Immature natural killer cell (primary cell): ENCODE measurements around the gene GPHN. TPM values are rescaled to one million over a fixed set of nuclear protein-coding genes. Genes with fewer than 3 reads are reported as not detected.
A peak's percentile ranks its signal among the peaks of the same experiment; 100 is the strongest.
"Not testable (repeated sequence)": the region's sequence is repeated elsewhere in the genome, so short reads cannot be mapped to it uniquely, and the experiment has no call there.

Experiments used
- DNase-seq, 3 donors: peaks; one replicate each; pipeline ENCODE4 v3.0.0; 2022; ENCODE audit warnings: mixed read lengths in 1 of 3
- H3K27ac Mint-ChIP-seq, 6 donors: one replicate each; pipeline ENCODE4 v1.8.0; 2020; ENCODE audit warnings: mixed read lengths in 6 of 6, mild to moderate bottlenecking in 5 of 6, inconsistent platforms in 4 of 6, moderate library complexity in 3 of 6
- H3K27me3 Mint-ChIP-seq, 3 donors: one replicate each; pipeline ENCODE4 v1.8.0; 2020 to 2021; ENCODE audit warnings: low read depth in 3 of 3, mild to moderate bottlenecking in 3 of 3, mixed read lengths in 3 of 3, moderate library complexity in 3 of 3, inconsistent platforms in 1 of 3
- H3K36me3 Mint-ChIP-seq, 3 donors: one replicate each; pipeline ENCODE4 v1.8.0; 2020; ENCODE audit warnings: mixed read lengths in 3 of 3, inconsistent platforms in 2 of 3, mild to moderate bottlenecking in 2 of 3
- H3K4me1 Mint-ChIP-seq, 2 donors: one replicate each; pipeline ENCODE4 v1.8.0; 2020; ENCODE audit warnings: inconsistent platforms in 2 of 2, mild to moderate bottlenecking in 2 of 2, mixed read lengths in 2 of 2, moderate library complexity in 1 of 2
- H3K4me3 Mint-ChIP-seq, 5 donors: one replicate each; pipeline ENCODE4 v1.8.0; 2020; ENCODE audit warnings: mild to moderate bottlenecking in 5 of 5, mixed read lengths in 5 of 5, inconsistent platforms in 3 of 5, moderate library complexity in 3 of 5
- H3K9me3 Mint-ChIP-seq, 6 donors: one replicate each; pipeline ENCODE4 v1.8.0; 2020; ENCODE audit warnings: mild to moderate bottlenecking in 6 of 6, mixed read lengths in 6 of 6, inconsistent platforms in 4 of 6, moderate library complexity in 3 of 6
- polyA plus RNA-seq, 3 donors: library from polyadenylated mRNA; unstranded; fragments of 300-500 nt; fragmentation: Illumina TruSeq; gene quantifications; one replicate each; pipeline ENCODE4 v1.2.3, GENCODE V29; 2021

GPHN gene
- polyA plus RNA-seq, 3 donors from 2014 or later = 2.1 to 4.4 TPM; not detected in 1

DNA sequence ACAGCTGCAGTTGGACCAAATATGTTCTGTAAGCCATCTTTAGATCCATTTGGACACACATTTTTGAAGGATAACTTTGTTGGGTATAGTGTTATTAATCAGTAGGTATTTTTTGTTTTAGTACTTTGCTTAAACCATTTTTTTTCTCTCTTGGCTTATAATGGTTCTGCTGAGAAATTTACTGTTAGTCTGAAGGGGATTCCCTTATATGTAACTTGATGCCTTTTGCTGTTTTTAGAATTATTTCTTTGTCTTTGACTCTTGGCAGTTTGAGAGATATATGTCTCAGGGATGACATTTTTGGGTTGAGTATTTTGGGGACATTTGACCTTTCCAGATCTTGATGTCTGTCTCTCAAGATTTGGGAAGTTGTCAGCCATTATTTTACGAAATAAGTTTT, 169.8 kb downstream of the GPHN start:
- Mint-ChIP-seq H3K27me3 (peaks cover 0 to 4% (median 2%) of the 10 kb centered on the region in 3 donors), H3K4me3 (no peak overlapping the region), H3K4me1 (peaks cover 6 to 29% of the 10 kb centered on the region in 2 donors), H3K9me3 (peaks cover 38 to 82% (median 67%) of the 10 kb centered on the region in 6 donors), H3K36me3 (peaks cover 3 to 28% (median 24%) of the 10 kb centered on the region in 3 donors), H3K27ac (no peak overlapping the region)
- no peak for DNase-seq

DNA sequence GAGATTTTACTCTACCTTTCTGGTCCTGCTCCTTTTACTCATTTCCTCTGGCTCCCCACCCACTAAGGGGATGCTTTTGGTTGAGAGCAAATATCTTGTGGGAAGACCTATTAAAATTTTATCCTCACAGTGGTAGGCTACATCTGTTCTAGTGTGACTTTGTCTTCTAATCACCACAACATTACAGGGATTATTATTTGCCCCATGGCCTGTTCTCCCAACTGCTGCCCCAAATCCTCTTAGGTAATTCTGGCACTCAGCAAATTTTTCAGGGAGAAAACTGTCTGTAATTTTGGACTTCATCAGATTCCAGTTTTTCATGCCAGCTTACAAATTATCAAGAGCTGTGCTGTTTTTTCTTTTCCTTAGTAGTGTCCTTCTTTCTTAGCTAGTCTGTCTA, 172.3 kb downstream of the GPHN start:
- DNase-seq = no peak
- Mint-ChIP-seq H3K27me3 (peaks cover 1 to 5% (median 2%) of the 10 kb centered on the region in 3 donors), H3K4me1 (peaks cover 6 to 29% of the 10 kb centered on the region in 2 donors), H3K36me3 (peaks cover 3 to 28% (median 24%) of the 10 kb centered on the region in 3 donors), H3K4me3 (no peak overlapping the region), H3K27ac (no peak overlapping the region), H3K9me3 (peaks cover 24 to 65% (median 54%) of the 10 kb centered on the region in 6 donors)

DNA sequence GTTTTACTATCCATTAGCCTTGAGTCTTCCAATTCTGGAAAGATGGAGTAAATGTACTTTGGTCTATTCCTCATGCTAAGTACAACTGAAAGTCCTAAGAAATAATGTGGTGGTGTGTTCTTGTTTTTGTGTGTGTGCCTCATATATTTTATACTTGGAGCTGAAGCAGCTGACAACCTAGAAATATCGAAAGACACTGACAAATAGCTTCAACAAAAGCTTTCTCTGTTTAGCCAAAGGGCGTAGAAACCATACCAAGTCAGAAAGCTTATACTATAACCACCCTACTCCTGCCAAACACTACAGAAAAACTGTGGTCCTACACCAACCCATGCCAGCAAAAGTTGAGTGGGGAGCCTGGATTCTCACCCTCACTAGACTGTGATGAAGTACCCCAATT, 188.4 kb downstream of the GPHN start:
- Mint-ChIP-seq H3K9me3 (peaks cover 0 to 28% (median 6%) of the 10 kb centered on the region in 6 donors), H3K4me3 (no peak overlapping the region), H3K4me1 (no peaks in the 10 kb centered on the region), H3K27me3 (no peaks in the 10 kb centered on the region), H3K27ac (no peak overlapping the region), H3K36me3 (peaks cover 0 to 7% (median 5%) of the 10 kb centered on the region in 3 donors)
- no peak for DNase-seq

DNA sequence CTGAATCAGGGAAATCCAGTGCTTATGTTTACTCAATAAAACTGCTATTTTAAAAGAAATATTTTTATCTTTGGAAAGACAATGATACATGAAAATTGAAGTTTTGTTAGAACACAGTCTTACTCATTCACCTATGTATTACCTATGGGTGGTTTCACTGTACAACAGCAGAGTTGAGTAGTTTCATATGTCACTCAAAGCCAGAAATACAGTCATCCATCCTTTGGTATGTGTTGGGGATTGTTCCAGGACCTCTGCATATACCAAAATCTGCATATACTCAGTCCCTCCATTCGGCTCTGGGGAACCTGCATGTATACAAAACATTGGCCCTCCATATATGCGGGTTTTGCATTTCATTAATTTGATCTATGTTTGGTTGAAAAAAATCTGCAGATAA, 190.6 kb downstream of the GPHN start:
- peaks cover 0 to 2% (median 0%) of the 10 kb centered on the region in 3 donors for H3K27me3 Mint-ChIP-seq
- no peak overlapping the region for H3K4me3 Mint-ChIP-seq
- no peaks in the 10 kb centered on the region for H3K4me1 Mint-ChIP-seq
- no peak for DNase-seq
- H3K36me3 Mint-ChIP-seq = peaks cover 0 to 7% (median 6%) of the 10 kb centered on the region in 3 donors
- H3K9me3 Mint-ChIP-seq = peaks cover 8 to 34% (median 15%) of the 10 kb centered on the region in 6 donors
- no peak overlapping the region for H3K27ac Mint-ChIP-seq

DNA sequence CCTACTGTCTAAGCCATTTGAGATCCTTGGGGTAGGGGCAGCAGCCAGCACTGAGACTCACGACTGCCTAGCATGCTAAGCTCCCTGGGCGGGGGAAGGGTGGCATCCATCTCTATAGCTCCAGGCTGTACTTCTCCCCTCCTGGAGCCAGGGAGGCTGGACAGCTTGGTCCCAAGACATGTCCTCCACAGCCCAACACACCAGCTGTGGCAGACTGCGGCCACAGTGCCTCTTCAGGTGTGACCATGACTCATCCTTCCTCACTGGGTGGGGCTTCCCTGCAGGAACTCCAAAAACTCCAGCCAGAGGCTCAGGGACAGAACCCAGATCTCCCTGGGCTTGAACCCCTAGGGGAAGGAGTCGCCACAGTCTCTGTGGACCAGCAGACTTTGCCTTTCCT, 193.9 kb downstream of the GPHN start:
- H3K4me1 Mint-ChIP-seq = no peaks in the 10 kb centered on the region
- H3K9me3 Mint-ChIP-seq = peaks cover 17 to 56% (median 42%) of the 10 kb centered on the region in 6 donors
- H3K27me3 Mint-ChIP-seq = peaks cover 0 to 5% (median 0%) of the 10 kb centered on the region in 3 donors
- peaks cover 0 to 10% (median 3%) of the 10 kb centered on the region in 3 donors for H3K36me3 Mint-ChIP-seq
- H3K4me3 Mint-ChIP-seq = no peak overlapping the region
- no peak overlapping the region for H3K27ac Mint-ChIP-seq
- DNase-seq = no peak

DNA sequence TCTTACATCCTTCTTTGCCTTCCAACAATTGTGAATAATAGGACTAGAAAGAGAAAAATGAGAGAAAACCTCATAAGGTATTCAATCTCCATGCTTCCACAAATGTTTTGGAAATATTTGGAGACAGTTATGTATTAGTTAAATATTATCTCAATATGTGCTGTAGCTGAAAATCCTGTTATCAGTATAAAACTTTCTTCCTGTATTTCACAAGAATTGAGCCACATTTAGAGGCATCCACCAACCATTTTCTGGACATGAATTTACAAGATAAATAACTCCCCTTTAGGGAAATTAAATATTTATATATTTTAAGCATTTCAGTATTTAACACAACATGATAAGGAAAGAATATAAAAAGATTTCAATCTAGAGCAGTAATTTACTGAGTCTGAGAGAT, 200.3 kb downstream of the GPHN start:
- Mint-ChIP-seq H3K36me3 (peaks cover 0 to 4% (median 0%) of the 10 kb centered on the region in 3 donors), H3K9me3 (peaks cover 11 to 56% (median 41%) of the 10 kb centered on the region in 6 donors), H3K27me3 (peaks cover 0 to 3% (median 0%) of the 10 kb centered on the region in 3 donors), H3K4me1 (peaks cover 0 to 6% of the 10 kb centered on the region in 2 donors), H3K4me3 (no peak overlapping the region), H3K27ac (no peak overlapping the region)
- DNase-seq = no peak

DNA sequence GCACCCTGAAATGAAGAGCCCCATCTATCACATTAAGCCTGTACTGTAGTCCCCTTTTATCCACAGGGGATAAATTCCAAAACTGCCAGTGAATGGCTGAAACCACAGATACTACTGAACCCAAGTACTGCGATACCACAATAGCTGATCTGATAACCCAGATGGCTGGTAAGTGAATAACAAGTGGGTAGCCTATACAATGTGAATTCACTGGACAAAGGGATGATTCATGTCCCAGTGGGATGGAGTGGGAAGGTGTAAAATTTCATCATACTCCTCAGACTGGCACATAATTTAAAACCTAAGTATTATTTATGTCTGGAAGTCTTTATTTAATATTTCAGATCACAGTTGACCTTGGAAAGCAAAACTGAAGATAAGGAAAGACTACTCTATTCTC, 201.3 kb downstream of the GPHN start:
- Mint-ChIP-seq H3K27me3 (peaks cover 0 to 3% (median 0%) of the 10 kb centered on the region in 3 donors), H3K36me3 (peaks cover 0 to 4% (median 0%) of the 10 kb centered on the region in 3 donors), H3K27ac (no peak overlapping the region), H3K9me3 (peaks cover 12 to 56% (median 36%) of the 10 kb centered on the region in 6 donors), H3K4me1 (peaks cover 3 to 13% of the 10 kb centered on the region in 2 donors), H3K4me3 (no peak overlapping the region)
- DNase-seq = no peak

DNA sequence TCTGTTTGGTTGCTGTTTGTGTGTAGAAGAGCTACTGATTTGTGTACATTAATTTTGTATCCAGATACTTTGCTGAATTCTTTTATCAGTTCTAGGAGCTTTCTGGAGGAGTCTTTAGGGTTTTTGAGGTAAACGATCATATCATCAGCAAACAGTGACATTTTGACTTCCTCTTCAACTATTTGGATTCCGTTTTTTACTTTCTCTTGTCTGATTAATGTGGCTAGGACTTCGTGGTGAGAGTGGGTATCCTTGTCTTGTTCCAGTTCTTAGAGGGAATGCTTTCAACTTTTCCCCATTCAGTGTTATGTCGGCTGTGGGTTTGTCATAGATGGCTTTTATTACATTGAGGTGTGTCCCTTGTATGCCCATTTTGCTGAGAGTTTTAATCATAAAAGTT, 206.3 kb downstream of the GPHN start:
- DNase-seq, H3K27me3 Mint-ChIP-seq, H3K36me3 Mint-ChIP-seq: not testable (repeated sequence)
- Mint-ChIP-seq H3K9me3 (peaks cover 4 to 33% (median 28%) of the 10 kb centered on the region in 6 donors), H3K4me1 (peaks cover 37 to 49% of the 10 kb centered on the region in 2 donors), H3K4me3 (peak overlapping the region in 4 of 5 donors; percentile 14 to 73 (median 39)), H3K27ac (peak overlapping the region in 2 of 6 donors; percentile 34 to 47)

DNA sequence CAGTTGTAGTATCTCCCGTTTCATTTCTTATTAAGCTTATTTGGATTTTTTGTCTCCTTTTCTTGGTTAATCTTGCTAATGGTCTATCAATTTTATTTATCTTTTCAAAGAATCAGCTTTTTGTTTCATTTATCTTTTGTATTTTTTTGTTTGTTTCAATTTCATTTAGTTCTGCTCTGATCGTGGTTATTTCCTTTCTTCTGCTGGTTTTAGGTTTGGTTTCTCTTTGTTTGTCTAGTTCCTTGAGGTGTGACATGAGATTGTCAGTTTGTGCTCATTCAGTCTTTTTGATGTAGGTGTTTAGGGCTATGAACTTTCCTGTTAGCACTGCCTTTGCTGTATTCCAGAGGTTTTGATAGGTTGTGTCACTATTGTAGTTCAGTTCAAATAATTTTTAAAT, 207.4 kb downstream of the GPHN start:
- not testable (repeated sequence) for H3K36me3 Mint-ChIP-seq, H3K27me3 Mint-ChIP-seq
- DNase-seq = peak in 2 of 3 donors; percentile 4 to 13
- Mint-ChIP-seq H3K4me1 (peaks cover 37 to 49% of the 10 kb centered on the region in 2 donors), H3K27ac (peak overlapping the region; percentile 6 to 51 (median 40)), H3K4me3 (peak overlapping the region; percentile 63 to 76 (median 73)), H3K9me3 (peaks cover 4 to 36% (median 28%) of the 10 kb centered on the region in 6 donors)

DNA sequence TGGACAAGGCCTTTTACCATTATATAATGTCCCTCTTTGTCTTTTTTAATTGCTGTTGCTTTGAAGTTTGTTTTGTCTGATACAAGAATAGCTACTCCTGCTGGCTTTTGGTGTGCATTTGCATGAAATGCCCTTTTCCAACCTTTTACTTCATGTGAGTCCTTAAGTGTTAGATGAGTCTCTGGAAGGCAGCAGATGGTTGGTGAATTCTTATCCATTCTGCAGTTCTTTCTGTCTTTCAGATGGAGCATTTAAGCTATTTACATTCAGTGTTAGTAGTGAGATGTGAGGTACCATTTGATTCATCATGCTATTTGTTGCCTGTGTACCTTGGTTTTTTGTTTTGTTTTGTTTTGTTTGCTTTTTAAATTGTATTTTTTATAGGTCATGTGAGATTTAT, 208.3 kb downstream of the GPHN start:
- Mint-ChIP-seq H3K9me3 (peaks cover 4 to 36% (median 25%) of the 10 kb centered on the region in 6 donors), H3K36me3 (peaks cover 0 to 3% (median 0%) of the 10 kb centered on the region in 3 donors), H3K4me1 (peaks cover 37 to 49% of the 10 kb centered on the region in 2 donors), H3K27me3 (no peaks in the 10 kb centered on the region), H3K27ac (no peak overlapping the region), H3K4me3 (peak overlapping the region in 1 of 5 donors; percentile 3)
- no peak for DNase-seq

DNA sequence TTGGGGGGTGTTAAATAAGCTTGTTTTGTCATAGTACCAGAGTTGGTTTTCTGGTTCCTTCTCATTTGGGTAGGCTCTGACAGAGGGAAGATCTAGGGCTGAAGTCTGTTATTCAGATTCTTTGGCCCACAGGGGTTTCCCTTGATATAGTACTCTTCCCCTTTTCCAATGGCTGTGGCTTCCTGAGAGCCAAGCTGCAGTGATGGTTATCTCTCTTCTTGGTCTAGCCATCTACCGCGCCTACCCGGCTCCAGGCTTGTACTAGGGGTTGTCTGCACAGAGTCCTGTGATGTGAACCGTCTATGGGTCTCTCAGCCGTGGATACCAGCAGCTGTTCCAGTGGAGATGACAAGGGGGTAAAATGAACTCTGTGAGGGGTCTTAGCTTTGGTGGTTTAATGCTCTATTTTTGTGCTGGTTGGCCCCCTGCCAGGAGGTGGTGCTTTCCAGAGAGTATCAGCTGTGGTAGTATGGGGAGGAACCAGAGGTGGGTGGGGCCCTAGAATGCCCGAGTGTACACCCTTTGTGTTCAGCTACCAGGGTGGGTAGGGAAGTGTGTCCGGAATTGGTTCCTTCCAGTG, 209.7 kb downstream of the GPHN start:
- H3K27ac Mint-ChIP-seq = no peak overlapping the region
- no peak overlapping the region for H3K4me3 Mint-ChIP-seq
- H3K9me3 Mint-ChIP-seq = peaks cover 2 to 28% (median 17%) of the 10 kb centered on the region in 6 donors
- H3K4me1 Mint-ChIP-seq = peaks cover 37 to 49% of the 10 kb centered on the region in 2 donors
- no peaks in the 10 kb centered on the region for H3K27me3 Mint-ChIP-seq
- H3K36me3 Mint-ChIP-seq = peaks cover 0 to 3% (median 0%) of the 10 kb centered on the region in 3 donors
- DNase-seq = no peak

DNA sequence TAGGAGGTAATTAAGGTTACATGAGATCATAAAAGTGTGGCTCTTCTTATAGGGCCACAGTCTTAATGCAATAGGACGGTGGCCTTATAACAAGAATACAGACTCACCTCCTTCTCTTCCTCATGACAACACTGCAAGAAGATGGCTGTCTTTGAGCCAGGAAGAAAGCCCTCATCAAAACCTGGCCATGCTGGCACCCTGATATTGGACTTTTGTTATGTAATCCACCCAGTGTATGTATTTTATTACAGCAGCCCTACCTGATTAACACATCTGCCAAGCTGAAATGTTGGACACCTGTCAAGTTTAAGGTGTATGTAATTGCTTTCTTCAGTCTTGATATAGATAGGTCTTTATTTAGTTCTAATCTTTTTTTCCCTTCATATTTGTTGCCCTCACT, 217.0 kb downstream of the GPHN start:
- DNase-seq = no peak
- Mint-ChIP-seq H3K27ac (no peak overlapping the region), H3K27me3 (no peaks in the 10 kb centered on the region), H3K9me3 (peaks cover 14 to 33% (median 28%) of the 10 kb centered on the region in 6 donors), H3K4me3 (no peak overlapping the region), H3K4me1 (no peaks in the 10 kb centered on the region), H3K36me3 (peaks cover 6 to 14% (median 13%) of the 10 kb centered on the region in 3 donors)

DNA sequence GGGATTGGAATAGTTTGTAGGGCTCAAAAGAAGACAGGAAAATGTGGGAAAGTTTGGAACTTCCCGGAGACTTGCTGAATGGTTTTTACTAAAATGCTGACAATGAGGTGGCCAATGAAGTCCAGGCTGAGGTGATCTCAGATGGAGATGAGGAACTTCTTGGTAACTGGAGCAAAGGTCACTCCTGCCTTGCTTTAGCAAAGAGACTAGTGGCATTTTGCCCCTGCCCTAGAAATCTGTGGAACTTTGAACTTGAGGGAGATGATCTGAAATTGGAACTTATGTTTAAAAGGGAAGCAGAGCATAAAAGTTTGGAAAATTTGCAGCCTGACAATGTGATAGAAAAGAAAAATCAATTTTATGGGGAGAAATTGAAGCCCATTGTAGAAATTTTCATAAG, 223.4 kb downstream of the GPHN start:
- DNase-seq, H3K4me3 Mint-ChIP-seq, H3K4me1 Mint-ChIP-seq, H3K27me3 Mint-ChIP-seq, H3K27ac Mint-ChIP-seq: not testable (repeated sequence)
- peaks cover 20 to 23% (median 23%) of the 10 kb centered on the region in 3 donors for H3K36me3 Mint-ChIP-seq
- H3K9me3 Mint-ChIP-seq = peaks cover 23 to 56% (median 42%) of the 10 kb centered on the region in 6 donors

DNA sequence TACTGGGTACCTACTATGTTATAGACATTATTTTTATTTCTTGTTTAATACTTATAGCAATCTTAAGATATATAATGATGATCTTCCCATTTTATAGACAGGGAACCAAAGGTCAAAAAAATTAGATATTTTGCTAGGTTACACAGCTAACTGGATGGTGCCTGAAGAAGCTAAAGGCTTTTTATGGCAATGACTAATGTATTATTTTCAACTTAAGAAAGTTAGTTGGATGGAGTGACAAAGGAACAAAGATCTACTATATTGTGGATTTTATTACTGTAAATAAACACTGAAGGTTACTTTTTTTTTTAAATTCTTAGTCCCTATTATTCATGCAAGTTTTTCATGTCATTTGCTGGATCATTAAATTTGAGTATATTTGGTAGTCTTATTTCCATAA, 227.9 kb downstream of the GPHN start:
- no peaks in the 10 kb centered on the region for H3K4me1 Mint-ChIP-seq
- DNase-seq = no peak
- H3K27me3 Mint-ChIP-seq = peaks cover 0 to 4% (median 3%) of the 10 kb centered on the region in 3 donors
- no peak overlapping the region for H3K4me3 Mint-ChIP-seq
- peaks cover 11 to 34% (median 25%) of the 10 kb centered on the region in 6 donors for H3K9me3 Mint-ChIP-seq
- H3K27ac Mint-ChIP-seq = no peak overlapping the region
- peaks cover 6 to 32% (median 27%) of the 10 kb centered on the region in 3 donors for H3K36me3 Mint-ChIP-seq
